ENCODE results near the gene CABP7. TPM values are rescaled to one million over a fixed set of nuclear protein-coding genes. Genes with fewer than 3 reads are reported as not detected.

The CABP7 gene
- total and polyA plus RNA-seq, 3 donors from 2014 or later, result 0.79 to 1.6 (median 1.6) TPM

DNA sequence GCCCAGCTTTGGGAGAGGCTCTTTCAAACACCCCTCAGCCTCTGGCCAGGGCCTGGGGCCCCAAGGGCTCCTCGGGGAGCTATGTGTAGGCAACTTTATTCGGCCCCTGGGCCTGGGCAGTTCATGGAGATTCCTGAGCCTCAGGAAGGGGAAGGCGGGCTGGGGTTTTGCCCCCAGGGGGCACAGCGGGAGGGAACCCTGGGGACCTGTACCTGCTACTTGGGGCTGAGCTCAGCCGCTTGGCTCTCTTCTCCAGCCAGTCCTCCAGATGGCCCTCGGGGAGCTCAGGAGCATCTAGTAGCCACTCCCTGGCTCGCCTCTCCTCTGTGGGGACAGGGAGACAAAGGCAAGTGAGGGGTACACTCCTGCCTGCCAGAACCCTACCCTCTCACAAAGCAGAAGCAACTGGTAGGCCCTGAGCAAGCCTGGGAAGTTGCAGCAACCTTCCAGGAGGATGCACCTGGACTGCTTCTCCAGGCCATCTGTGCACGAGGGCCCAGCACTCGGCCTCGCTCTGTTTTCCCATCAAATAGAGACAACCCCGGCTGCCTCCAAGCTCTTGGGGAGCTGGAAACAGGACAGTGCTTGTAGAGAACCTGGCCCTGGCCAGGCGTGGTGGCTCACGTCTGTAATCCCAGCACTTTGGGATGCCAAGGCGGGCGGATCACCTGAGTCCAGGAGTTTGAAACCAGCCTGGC, 18.5 kb downstream of the CABP7 start:
- Histone ChIP-seq H3K27ac (no peak overlapping the region), H3K9me3 (no peaks in the 10 kb centered on the region), H3K27me3 (no peaks in the 10 kb centered on the region), H3K4me1 (no peaks in the 10 kb centered on the region), H3K4me3 (no peak overlapping the region), H3K36me3 (ENCODE audit: low read depth, missing control alignments) (no peaks in the 10 kb centered on the region)
- TF ChIP-seq, protein P1, sequence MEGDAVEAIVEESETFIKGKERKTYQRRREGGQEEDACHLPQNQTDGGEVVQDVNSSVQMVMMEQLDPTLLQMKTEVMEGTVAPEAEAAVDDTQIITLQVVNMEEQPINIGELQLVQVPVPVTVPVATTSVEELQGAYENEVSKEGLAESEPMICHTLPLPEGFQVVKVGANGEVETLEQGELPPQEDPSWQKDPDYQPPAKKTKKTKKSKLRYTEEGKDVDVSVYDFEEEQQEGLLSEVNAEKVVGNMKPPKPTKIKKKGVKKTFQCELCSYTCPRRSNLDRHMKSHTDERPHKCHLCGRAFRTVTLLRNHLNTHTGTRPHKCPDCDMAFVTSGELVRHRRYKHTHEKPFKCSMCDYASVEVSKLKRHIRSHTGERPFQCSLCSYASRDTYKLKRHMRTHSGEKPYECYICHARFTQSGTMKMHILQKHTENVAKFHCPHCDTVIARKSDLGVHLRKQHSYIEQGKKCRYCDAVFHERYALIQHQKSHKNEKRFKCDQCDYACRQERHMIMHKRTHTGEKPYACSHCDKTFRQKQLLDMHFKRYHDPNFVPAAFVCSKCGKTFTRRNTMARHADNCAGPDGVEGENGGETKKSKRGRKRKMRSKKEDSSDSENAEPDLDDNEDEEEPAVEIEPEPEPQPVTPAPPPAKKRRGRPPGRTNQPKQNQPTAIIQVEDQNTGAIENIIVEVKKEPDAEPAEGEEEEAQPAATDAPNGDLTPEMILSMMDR (IDR thresholded peaks at IDR 0.05), result no peak
- TF ChIP-seq POLR2A (IDR thresholded peaks at IDR 0.05), result no peak
- no peak for DNase-seq
- intact Hi-C loops (cut with DNase I; ENCODE audit: low total_unique reads), result no loop called here
- 82 to 88% methylated on average over 15 of the region's 15 CpGs for WGBS, 2 donors

- no peaks in the 10 kb centered on the region for H3K4me1 ChIP-seq
- H3K9me3 ChIP-seq, result no peaks in the 10 kb centered on the region
- no peak for DNase-seq
- H3K36me3 ChIP-seq (ENCODE audit: low read depth, missing control alignments), result no peaks in the 10 kb centered on the region
- TF ChIP-seq POLR2A (IDR thresholded peaks at IDR 0.05), result no peak
- intact Hi-C loops (cut with DNase I; ENCODE audit: low total_unique reads), result no loop called here
- no peak overlapping the region for H3K4me3 ChIP-seq
- H3K27ac ChIP-seq, result no peak overlapping the region
- WGBS, 2 donors, result 95 to 100% methylated on average over 13 to 17 of the region's 17 CpGs
- no peaks in the 10 kb centered on the region for H3K27me3 ChIP-seq
Observed at GRCh38 chr22:29739346-29739875, 19.6 kb downstream of the CABP7 start.

DNA sequence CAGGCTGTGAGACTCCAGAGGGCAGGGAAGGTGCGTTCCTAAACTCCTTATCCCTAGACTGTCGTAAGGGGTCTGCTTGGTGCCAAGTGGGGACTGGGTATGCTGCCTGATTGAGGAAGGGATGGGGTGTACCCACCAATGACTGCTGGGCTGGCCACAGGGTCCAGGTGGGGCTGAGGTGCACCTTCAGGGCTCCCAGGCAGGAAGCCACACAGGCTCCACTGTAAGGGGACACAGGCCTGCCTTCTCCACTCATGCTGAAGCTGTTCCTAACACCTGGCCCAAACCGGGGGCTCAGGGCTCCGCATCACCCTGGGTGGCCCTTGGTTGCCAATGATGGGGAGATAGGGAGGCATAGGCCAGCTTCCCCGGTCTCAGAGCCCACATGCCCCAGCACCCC, 20.4 kb downstream of the CABP7 start:
- H3K36me3 ChIP-seq (ENCODE audit: low read depth, missing control alignments), result no peaks in the 10 kb centered on the region
- H3K4me3 ChIP-seq, result no peak overlapping the region
- WGBS, 2 donors, result 91 to 100% methylated on average over 2 to 5 of the region's 5 CpGs
- H3K4me1 ChIP-seq, result no peaks in the 10 kb centered on the region
- no peaks in the 10 kb centered on the region for H3K27me3 ChIP-seq
- H3K9me3 ChIP-seq, result no peaks in the 10 kb centered on the region
- no peak for DNase-seq
- no peak for TF ChIP-seq POLR2A (IDR thresholded peaks at IDR 0.05)
- TF ChIP-seq, protein P1 (IDR thresholded peaks at IDR 0.05), result no peak
- H3K27ac ChIP-seq, result no peak overlapping the region
- intact Hi-C loops (cut with DNase I; ENCODE audit: low total_unique reads), result no loop called here

DNA sequence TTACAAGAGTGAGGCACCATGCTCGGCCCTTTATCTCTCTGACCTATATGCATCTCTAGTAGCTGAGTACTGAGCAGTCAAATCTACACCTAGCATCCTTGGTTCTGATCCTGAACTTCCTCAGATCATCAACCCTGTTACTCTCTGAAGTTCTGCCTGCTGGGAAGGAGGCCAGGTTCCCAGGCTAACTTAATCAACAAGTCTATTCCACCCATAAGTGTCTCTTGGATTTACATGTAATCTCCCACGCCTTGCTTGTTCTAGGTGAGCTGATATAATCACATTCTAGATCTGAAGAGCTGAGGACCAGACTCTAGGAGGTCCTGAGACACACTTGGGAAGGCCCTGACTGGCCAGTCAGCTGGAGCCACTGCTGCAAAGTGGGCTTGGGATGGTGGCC, 22.1 kb downstream of the CABP7 start:
- 90 to 92% methylated on average over 2 of the region's 2 CpGs for WGBS, 2 donors
- Histone ChIP-seq H3K4me1 (no peaks in the 10 kb centered on the region), H3K27ac (no peak overlapping the region), H3K9me3 (no peaks in the 10 kb centered on the region), H3K4me3 (no peak overlapping the region), H3K36me3 (ENCODE audit: low read depth, missing control alignments) (no peaks in the 10 kb centered on the region), H3K27me3 (no peaks in the 10 kb centered on the region)
- intact Hi-C loops (cut with DNase I; ENCODE audit: low total_unique reads), result no loop called here
- no peak for TF ChIP-seq POLR2A (IDR thresholded peaks at IDR 0.05)
- TF ChIP-seq, protein P1 (IDR thresholded peaks at IDR 0.05), result no peak
- DNase-seq, result no peak

GRCh38 chr22:29742326-29742725, 22.5 kb downstream of the CABP7 start:
- H3K27me3 ChIP-seq, result no peaks in the 10 kb centered on the region
- 81 to 82% methylated on average over 13 of the region's 13 CpGs for WGBS, 2 donors
- no peak for DNase-seq
- intact Hi-C loops (cut with DNase I; ENCODE audit: low total_unique reads), result no loop called here
- TF ChIP-seq, protein P1 (IDR thresholded peaks at IDR 0.05), result no peak
- no peak for TF ChIP-seq POLR2A (IDR thresholded peaks at IDR 0.05)
- H3K27ac ChIP-seq, result no peak overlapping the region
- no peaks in the 10 kb centered on the region for H3K36me3 ChIP-seq (ENCODE audit: low read depth, missing control alignments)
- H3K9me3 ChIP-seq, result no peaks in the 10 kb centered on the region
- no peaks in the 10 kb centered on the region for H3K4me1 ChIP-seq
- H3K4me3 ChIP-seq, result no peak overlapping the region
